Activated CD4-positive, alpha-beta memory T cell treated with anti-CD3 and anti-CD28 coated beads, Interleukin-2, amount 10 ng/mL, durations not matched to agents 7 days and 5 days (primary cell): ENCODE data around the gene SOX5. TPM values are rescaled to one million over a fixed set of nuclear protein-coding genes. Genes with fewer than 3 reads are reported as not detected.

Experiments
- CTCF ChIA-PET: fragments of 350-600 bp; sonication (Branson Sonifier 250); formaldehyde crosslinking; loops from one replicate; lab custom pipeline; 2021; ENCODE audit warnings: antibody characterized with exemption, inconsistent platforms; lab: Charles Lee
- POLR2A ChIA-PET: fragments of 350-600 bp; sonication (Branson Sonifier 250); formaldehyde crosslinking; loops from one replicate; lab custom pipeline; 2021; ENCODE audit warnings: antibody characterized with exemption; lab: Charles Lee
- DNase-seq: peaks from one replicate; pipeline ENCODE4 v3.0.0-alpha.2; 2020
- H3K27ac Mint-ChIP-seq: one replicate; pipeline ENCODE4 v1.8.0; 2021; ENCODE audit warnings: mild to moderate bottlenecking, mixed read lengths
- H3K27me3 Mint-ChIP-seq: one replicate; pipeline ENCODE4 v1.8.0; 2021; ENCODE audit warnings: mixed read lengths
- H3K36me3 Mint-ChIP-seq: one replicate; pipeline ENCODE4 v1.8.0; 2021; ENCODE audit warnings: low read depth, mixed read lengths
- H3K4me1 Mint-ChIP-seq: one replicate; pipeline ENCODE4 v1.8.0; 2021; ENCODE audit warnings: mixed read lengths
- H3K4me3 Mint-ChIP-seq: one replicate; pipeline ENCODE4 v1.8.0; 2021; ENCODE audit warnings: mild to moderate bottlenecking, mixed read lengths
- H3K9me3 Mint-ChIP-seq: one replicate; pipeline ENCODE4 v1.8.0; 2021; ENCODE audit warnings: mixed read lengths
- total RNA-seq, 2 experiments: library from RNA; stranded (reverse); gene quantifications; one replicate each; pipeline ENCODE4 v1.2.3, GENCODE V29; 2021

The SOX5 gene
- total RNA-seq: under 1 TPM; 0.45 to 0.75 TPM

DNA sequence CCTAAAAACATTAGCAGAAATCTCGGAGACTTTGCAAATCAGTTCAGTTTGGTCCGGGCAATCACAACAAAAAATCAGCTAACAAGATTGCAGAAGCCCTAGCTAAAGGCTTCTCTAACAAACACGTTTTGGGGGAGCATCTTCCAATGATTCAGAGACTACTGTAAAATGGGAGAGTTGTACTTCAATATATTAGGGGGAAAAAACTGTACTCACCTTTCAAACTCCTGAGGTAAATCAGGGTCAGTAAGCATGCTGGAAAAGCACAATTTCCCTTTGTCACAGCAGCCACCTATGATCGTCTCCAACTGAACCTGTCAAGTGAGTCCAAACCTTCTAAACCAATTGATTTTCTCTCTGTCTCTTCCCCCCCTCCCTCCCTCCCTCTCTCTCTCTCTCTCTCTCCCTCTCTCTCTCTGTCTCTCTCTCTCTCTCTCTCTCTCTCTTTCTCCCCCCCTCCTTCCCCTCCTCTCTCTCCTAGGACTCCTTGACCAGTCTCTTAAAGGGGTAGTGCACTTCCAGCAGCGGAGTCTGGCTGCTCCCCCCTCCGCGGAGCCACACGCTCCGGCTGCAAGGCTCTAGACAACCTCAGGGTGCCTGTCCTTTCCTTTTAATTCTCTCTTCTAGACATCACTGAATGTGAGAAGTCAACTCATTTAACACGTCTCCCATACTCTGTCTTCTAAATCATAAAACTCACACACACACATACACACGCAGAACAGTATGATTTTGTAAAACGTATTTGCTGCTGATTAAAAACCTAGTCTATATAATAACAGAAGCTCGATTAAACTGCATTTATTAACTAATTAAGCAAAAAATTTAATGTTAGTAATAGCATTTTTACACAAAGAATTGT, at the start of gene SOX5:
Gene SOX5 (minus strand): TSS at position 323 of the 862 bp plus-strand sequence. CDS start 69 bp downstream, at position 254.
- CTCF ChIA-PET: no interaction called here

DNA sequence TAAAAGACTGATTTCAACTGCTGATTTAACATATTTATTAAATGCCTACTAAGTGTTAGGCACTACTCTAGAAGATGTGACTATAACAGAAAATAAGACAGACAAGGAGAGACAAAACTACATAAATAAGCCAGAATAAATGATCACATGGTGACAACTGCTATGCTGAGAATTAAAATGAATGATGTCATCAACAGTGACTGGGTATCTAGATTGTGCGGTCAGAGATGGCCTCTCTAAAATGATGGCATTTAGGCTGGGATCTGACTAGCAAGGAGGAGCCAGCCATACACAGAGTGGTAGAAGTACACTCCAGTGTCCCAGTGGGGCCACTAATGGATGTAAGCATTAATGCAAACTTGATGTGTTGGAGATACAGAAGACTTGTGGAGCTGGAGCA, 37.6 kb upstream of the SOX5 start:
- H3K4me1 Mint-ChIP-seq: no peaks in the 10 kb centered on the region
- H3K9me3 Mint-ChIP-seq: peaks cover 8% of the 10 kb centered on the region
- DNase-seq: no peak
- H3K36me3 Mint-ChIP-seq: no peaks in the 10 kb centered on the region
- POLR2A ChIA-PET: no interaction called here
- CTCF ChIA-PET: no interaction called here
- H3K27ac Mint-ChIP-seq: no peak overlapping the region
- no peaks in the 10 kb centered on the region for H3K27me3 Mint-ChIP-seq
- no peak overlapping the region for H3K4me3 Mint-ChIP-seq

More for the DNA sequence above, at the start of gene SOX5:
- Mint-ChIP-seq H3K27ac (no peak within 1 kb of the TSS), H3K4me3 (no peak within 1 kb of the TSS), H3K36me3 (no peaks in the 10 kb centered on the region), H3K27me3 (no peaks in the 10 kb centered on the region), H3K9me3 (no peaks in the 10 kb centered on the region), H3K4me1 (no peaks in the 10 kb centered on the region)
- POLR2A ChIA-PET: no interaction called here
- DNase-seq: no peak

DNA sequence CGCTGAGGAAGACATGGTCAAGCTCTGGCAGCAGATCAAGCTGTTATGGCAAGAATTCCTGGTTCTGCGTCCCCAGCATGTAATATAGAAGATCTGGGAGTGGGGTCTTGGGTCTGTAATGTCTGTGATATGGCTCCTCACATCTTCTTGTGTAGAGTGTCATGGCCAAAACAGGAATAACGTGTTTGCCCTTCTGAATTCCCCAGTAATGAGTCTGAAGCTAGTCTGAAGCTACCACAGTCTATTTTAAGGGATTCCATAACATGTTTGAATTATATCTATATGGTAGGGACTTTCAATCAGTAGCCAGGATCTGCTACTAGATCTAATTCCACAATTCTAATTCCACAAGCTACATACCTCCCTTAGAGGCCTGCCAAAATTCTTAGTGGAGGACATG, 31.4 kb upstream of the SOX5 start:
- DNase-seq: no peak
- Mint-ChIP-seq H3K27ac (no peak overlapping the region), H3K27me3 (no peaks in the 10 kb centered on the region), H3K4me3 (no peak overlapping the region), H3K36me3 (no peaks in the 10 kb centered on the region), H3K9me3 (no peaks in the 10 kb centered on the region), H3K4me1 (no peaks in the 10 kb centered on the region)
- CTCF ChIA-PET: no interaction called here
- POLR2A ChIA-PET: no interaction called here

DNA sequence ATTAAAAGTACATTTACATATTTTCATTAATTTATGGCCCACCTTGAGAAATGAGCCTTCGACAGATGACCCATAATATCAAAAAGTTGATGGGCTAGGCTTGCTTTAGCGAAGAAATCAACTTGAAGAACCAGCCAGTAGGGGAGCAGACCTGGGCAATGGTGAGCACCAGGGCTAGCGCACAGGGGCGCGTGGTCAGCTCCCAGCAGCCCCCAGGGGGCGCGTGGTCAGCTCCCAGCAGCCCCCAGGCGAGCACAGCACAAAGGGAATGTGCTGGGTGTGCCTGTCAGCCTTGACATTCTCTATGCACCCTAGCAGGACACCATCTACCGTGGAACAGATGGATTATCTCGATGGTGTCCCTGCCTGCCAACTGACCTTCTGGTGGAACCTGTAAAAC, 15.3 kb upstream of the SOX5 start:
- ChIA-PET POLR2A (no interaction called here), CTCF (no interaction called here)
- no peak for DNase-seq
- Mint-ChIP-seq H3K36me3 (no peaks in the 10 kb centered on the region), H3K4me3 (no peak overlapping the region), H3K27me3 (no peaks in the 10 kb centered on the region), H3K27ac (no peak overlapping the region), H3K9me3 (no peaks in the 10 kb centered on the region), H3K4me1 (no peaks in the 10 kb centered on the region)

DNA sequence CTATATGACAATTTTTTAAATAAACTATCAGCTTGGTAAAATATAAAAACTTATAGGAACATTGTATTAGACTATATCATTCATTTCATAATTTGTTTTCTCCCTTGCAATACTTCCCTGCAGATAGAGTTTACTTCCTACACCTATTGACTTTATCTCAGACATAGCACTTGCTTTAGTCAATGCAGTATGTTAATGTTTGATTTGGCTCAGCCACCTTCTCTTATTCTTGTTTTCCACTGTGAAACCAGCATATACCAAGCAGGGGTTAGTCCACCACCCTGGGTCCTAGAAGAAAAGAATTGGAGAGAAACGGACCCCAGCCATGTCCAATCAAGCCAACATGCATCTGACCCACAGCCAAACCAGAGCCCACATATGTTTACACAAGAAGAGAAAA, 10.4 kb upstream of the SOX5 start:
- CTCF ChIA-PET: no interaction called here
- DNase-seq: no peak
- POLR2A ChIA-PET: no interaction called here
- Mint-ChIP-seq H3K27ac (no peak overlapping the region), H3K4me1 (no peaks in the 10 kb centered on the region), H3K27me3 (no peaks in the 10 kb centered on the region), H3K4me3 (no peak overlapping the region), H3K36me3 (no peaks in the 10 kb centered on the region), H3K9me3 (no peaks in the 10 kb centered on the region)

DNA sequence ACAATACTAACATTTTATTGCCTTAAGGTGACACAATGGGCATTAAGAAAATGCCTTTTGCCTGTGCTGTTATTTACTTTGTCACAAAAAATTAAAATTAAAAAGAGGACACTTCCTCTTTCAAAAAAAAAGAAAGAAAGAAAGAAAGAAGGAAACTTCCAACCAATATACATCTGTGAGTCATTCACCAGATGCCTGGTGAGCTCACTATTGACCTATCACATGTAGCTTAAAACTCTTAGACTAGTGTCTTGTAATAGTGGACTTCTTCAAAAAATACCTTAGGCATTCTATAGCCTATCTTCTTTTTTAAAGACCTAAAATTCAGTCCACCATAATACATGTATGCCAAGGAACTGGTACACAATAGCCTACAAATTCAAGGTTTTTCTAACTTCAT, 4.9 kb upstream of the SOX5 start:
- Mint-ChIP-seq H3K27me3 (no peaks in the 10 kb centered on the region), H3K4me3 (no peak overlapping the region), H3K36me3 (no peaks in the 10 kb centered on the region), H3K27ac (no peak overlapping the region), H3K4me1 (no peaks in the 10 kb centered on the region), H3K9me3 (no peaks in the 10 kb centered on the region)
- ChIA-PET CTCF (no interaction called here), POLR2A (no interaction called here)
- DNase-seq: no peak

DNA sequence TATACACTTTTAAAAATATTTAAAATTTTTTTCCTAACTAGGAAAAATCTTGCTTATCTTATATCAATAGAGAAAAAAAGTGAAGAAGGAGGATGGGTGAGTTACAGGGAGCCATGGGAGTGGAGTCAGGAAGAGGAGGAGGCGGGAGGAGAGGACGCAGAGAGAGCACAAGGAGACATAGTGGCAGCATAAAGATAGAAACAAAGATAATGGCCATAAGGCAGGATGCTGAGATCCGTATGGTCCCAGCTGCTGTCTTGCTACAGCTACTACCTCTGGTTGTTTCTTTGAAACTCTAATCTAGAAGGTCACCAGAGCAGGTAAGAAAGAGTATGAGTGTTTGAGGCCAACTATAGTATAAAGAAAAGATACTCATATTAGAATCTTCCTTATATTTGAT, 2.6 kb upstream of the SOX5 start:
- Mint-ChIP-seq H3K9me3 (no peaks in the 10 kb centered on the region), H3K27ac (no peak overlapping the region), H3K4me1 (no peaks in the 10 kb centered on the region), H3K4me3 (no peak overlapping the region), H3K36me3 (no peaks in the 10 kb centered on the region), H3K27me3 (no peaks in the 10 kb centered on the region)
- ChIA-PET CTCF (no interaction called here), POLR2A (no interaction called here)
- DNase-seq: no peak

DNA sequence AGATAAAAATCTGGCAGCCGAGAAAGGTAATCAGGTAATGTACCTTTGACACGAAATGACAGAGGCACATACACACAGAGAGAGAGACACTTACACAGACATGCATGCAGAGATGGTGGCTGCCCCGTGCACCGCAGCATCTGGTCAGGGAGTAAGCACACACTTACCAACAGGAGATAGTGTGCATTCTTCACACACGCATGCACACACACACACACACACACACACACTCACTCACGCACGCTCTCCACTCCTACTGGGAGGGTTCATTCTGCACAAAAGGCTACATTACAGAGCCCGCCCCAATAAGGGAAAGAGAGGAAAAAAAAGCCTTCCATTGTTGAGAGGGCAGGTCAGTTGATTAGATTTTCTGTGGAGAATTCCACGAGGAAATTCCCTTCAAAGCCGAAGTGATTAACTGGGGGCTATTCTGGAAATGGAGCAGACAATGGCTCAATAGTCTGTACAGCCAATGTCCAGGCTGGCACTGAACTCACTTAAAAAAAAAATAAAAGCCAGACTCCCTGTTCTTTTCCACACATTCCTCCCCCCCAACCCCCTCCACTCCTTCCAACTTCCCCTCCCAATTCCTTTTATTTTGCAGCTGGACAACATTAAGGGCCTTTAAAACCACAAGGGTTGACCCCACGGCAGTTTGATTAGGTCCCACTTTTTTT, 1.4 kb upstream of the SOX5 start:
- Mint-ChIP-seq H3K9me3 (no peaks in the 10 kb centered on the region), H3K36me3 (no peaks in the 10 kb centered on the region)
- CTCF ChIA-PET: no interaction called here

DNA sequence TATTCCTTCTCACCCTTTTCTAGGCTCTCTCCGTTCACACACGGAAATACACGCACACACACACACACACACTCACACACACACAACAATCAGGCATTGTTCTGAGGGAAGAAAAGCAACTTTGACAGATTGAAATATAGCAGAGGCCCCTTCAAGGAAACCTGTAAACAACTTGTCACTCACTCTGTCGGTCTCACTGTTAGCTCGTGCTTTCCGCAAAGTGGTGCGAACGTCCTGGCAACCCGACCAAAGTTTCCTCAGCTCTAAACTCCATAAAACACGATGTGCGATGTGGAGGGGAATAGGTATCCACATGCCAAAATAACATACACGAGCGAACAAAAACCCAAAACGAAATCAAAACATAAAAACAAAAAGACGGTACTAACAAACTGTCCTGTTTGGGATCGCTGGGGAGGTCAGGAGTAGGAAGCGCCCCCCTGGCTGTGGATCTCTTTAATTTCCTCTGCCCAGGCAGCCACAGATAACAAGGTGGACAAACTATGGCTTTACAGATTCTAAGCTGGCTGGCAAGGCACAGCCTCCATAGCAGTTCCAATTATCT, 822 bp upstream of the SOX5 start:
- ChIA-PET CTCF (no interaction called here), POLR2A (no interaction called here)
- Mint-ChIP-seq H3K4me1 (no peaks in the 10 kb centered on the region), H3K36me3 (no peaks in the 10 kb centered on the region), H3K27ac (no peak overlapping the region), H3K4me3 (no peak overlapping the region), H3K27me3 (no peaks in the 10 kb centered on the region), H3K9me3 (no peaks in the 10 kb centered on the region)
- DNase-seq: no peak

More for the DNA sequence above, 1.4 kb upstream of the SOX5 start:
- Mint-ChIP-seq H3K27me3 (no peaks in the 10 kb centered on the region), H3K4me3 (no peak overlapping the region), H3K4me1 (no peaks in the 10 kb centered on the region), H3K27ac (no peak overlapping the region)
- POLR2A ChIA-PET: no interaction called here
- no peak for DNase-seq

DNA sequence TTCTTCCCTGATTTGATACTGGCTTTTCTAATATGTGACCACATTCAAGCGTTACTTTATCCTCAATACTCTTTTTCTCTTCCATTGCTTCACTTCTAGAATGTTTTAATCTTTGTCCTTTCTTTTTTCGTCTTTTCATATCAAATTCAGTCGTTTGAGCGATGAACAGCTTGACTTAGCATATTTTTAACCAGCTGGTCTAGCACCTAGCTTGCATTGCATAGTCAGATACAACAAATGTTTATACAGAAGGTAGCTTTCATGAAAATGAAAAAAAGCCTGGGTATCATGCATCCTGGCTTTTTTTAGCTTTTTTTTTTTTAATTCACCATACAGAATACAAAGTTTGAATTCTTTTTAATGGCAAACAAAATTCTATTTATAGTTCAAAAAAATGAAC, 1.2 kb downstream of the SOX5 start:
- Mint-ChIP-seq H3K36me3 (no peaks in the 10 kb centered on the region), H3K27ac (no peak overlapping the region), H3K4me1 (no peaks in the 10 kb centered on the region), H3K9me3 (no peaks in the 10 kb centered on the region), H3K27me3 (no peaks in the 10 kb centered on the region), H3K4me3 (no peak overlapping the region)
- no peak for DNase-seq
- ChIA-PET CTCF (no interaction called here), POLR2A (no interaction called here)

DNA sequence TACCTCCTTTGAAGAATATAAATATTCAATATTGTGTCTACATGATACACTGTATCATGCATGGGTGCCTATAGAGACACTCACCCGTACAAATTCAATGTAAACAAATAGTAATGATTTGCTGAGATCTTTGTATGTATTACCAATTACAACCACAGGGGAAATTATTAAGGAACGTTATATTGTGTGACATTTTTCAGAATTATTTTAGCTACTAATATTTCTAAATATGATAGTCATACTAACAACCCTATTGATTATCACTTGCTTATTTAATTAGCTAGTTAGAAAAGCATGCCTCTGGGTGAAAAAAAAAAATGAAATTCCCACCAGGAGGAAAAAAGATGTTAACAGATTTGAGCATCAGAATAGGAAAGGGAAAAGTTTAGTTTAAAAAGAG, 2.1 kb downstream of the SOX5 start:
- Mint-ChIP-seq H3K9me3 (peaks cover 2% of the 10 kb centered on the region), H3K27ac (no peak overlapping the region), H3K36me3 (no peaks in the 10 kb centered on the region), H3K27me3 (no peaks in the 10 kb centered on the region), H3K4me3 (no peak overlapping the region), H3K4me1 (no peaks in the 10 kb centered on the region)
- ChIA-PET CTCF (no interaction called here), POLR2A (no interaction called here)
- no peak for DNase-seq

DNA sequence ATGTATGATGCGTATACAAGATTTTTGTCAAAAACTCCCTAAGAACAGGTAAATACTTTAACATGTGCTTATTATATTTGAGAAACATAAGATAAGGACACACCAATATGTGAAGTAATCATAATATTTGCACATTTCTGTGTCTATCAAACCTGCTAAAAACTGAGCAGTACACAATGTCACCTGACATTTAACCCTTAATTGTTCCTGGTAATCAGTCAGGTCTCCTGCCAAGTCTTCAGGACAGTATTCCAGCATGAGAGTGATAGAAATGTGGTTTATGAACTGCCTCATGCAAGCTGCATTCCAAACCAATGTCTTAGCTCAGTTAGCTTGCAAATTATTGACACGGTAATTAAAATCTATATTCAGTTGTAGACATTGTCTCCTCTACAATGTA, 4.2 kb downstream of the SOX5 start:
- Mint-ChIP-seq H3K36me3 (no peaks in the 10 kb centered on the region), H3K4me1 (no peaks in the 10 kb centered on the region), H3K4me3 (no peak overlapping the region), H3K9me3 (peaks cover 2% of the 10 kb centered on the region), H3K27ac (no peak overlapping the region), H3K27me3 (no peaks in the 10 kb centered on the region)
- ChIA-PET POLR2A (no interaction called here), CTCF (no interaction called here)
- no peak for DNase-seq

DNA sequence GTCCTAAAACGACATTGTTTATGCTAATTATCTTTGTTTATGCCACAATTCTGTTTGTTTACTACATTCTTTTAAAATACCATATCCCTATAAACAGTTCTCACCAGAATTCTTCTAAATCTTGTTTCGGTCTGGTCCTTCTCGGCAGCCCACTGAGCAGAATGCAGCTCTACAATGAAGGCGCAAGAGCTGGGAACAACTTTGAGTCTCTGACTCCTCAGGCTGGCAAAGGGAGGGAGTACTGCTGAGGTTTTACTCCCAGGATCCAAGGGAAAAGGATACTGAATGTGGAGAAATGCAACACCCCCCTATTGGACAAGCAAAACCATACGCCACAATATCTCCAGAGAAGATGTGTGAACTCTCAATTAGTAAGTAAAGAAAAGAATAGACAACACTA, 5.4 kb downstream of the SOX5 start:
- H3K4me3 Mint-ChIP-seq: no peak overlapping the region
- H3K36me3 Mint-ChIP-seq: no peaks in the 10 kb centered on the region
- ChIA-PET POLR2A (no interaction called here), CTCF (no interaction called here)
- no peak overlapping the region for H3K27ac Mint-ChIP-seq
- H3K9me3 Mint-ChIP-seq: peaks cover 2% of the 10 kb centered on the region
- H3K4me1 Mint-ChIP-seq: no peaks in the 10 kb centered on the region
- no peaks in the 10 kb centered on the region for H3K27me3 Mint-ChIP-seq
- no peak for DNase-seq
